Measurements from ENCODE around the gene RADIL. TPM values are rescaled to one million over a fixed set of nuclear protein-coding genes. Genes with fewer than 3 reads are reported as not detected.

RADIL gene
- total RNA-seq: not detected
- total RNA-seq (2013): not detected

GRCh38 chr7:4883372-4884144, at the start of gene RADIL:
Gene RADIL, minus strand, starts transcription at chr7:4883716. Its CDS starts 5,577 bp downstream, at chr7:4878139.
- 1% methylated on average over 70 of the region's 72 CpGs for WGBS (ENCODE audit: insufficient coverage)
- TF ChIP-seq, protein P1, sequence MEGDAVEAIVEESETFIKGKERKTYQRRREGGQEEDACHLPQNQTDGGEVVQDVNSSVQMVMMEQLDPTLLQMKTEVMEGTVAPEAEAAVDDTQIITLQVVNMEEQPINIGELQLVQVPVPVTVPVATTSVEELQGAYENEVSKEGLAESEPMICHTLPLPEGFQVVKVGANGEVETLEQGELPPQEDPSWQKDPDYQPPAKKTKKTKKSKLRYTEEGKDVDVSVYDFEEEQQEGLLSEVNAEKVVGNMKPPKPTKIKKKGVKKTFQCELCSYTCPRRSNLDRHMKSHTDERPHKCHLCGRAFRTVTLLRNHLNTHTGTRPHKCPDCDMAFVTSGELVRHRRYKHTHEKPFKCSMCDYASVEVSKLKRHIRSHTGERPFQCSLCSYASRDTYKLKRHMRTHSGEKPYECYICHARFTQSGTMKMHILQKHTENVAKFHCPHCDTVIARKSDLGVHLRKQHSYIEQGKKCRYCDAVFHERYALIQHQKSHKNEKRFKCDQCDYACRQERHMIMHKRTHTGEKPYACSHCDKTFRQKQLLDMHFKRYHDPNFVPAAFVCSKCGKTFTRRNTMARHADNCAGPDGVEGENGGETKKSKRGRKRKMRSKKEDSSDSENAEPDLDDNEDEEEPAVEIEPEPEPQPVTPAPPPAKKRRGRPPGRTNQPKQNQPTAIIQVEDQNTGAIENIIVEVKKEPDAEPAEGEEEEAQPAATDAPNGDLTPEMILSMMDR (IDR thresholded peaks at IDR 0.05): peak; percentile 72
- H3K27me3 Mint-ChIP-seq (ENCODE audit: low read depth in 2 of 2): peaks cover 0 to 16% of the 10 kb centered on the region in 2 donors

GRCh38 chr7:4931943-4932342, 48.4 kb upstream of the RADIL start:
- ATAC-seq: no peak
- Histone ChIP-seq H3K4me1 (ENCODE audit: control insufficient read depth, insufficient read depth, low read length) (no peaks in the 10 kb centered on the region), H3K36me3 (ENCODE audit: control insufficient read depth, insufficient read depth, low read length) (no peaks in the 10 kb centered on the region), H3K4me3 (ENCODE audit: low read length) (no peak overlapping the region), H3K27me3 (ENCODE audit: control insufficient read depth, insufficient read depth, low read length) (no peaks in the 10 kb centered on the region), H3K27ac (ENCODE audit: low read length) (no peak overlapping the region), H3K9me3 (ENCODE audit: control insufficient read depth, insufficient read depth, low read length) (no peaks in the 10 kb centered on the region)
- Mint-ChIP-seq H3K4me3 (no peak overlapping the region), H3K9me3 (no peaks in the 10 kb centered on the region), H3K36me3 (no peaks in the 10 kb centered on the region), H3K27me3 (ENCODE audit: low read depth in 2 of 2) (no peaks in the 10 kb centered on the region), H3K27ac (no peak overlapping the region), H3K4me1 (no peaks in the 10 kb centered on the region)
- 63% methylated on average over 8 of the region's 12 CpGs for WGBS (ENCODE audit: insufficient coverage)
- DNase-seq: no peak
- TF ChIP-seq, protein P1 (IDR thresholded peaks at IDR 0.05): no peak
- intact Hi-C loops (cut with micrococcal nuclease): no loop called here

More at GRCh38 chr7:4883372-4884144, at the start of gene RADIL:
- no peaks in the 10 kb centered on the region for H3K36me3 Mint-ChIP-seq
- H3K9me3 Mint-ChIP-seq: no peaks in the 10 kb centered on the region
- no peaks in the 10 kb centered on the region for H3K36me3 ChIP-seq (ENCODE audit: control insufficient read depth, insufficient read depth, low read length)
- H3K4me3 ChIP-seq (ENCODE audit: low read length): no peak within 1 kb of the TSS
- H3K27ac ChIP-seq (ENCODE audit: low read length): no peak within 1 kb of the TSS
- H3K27ac Mint-ChIP-seq: no peak within 1 kb of the TSS
- H3K4me1 ChIP-seq (ENCODE audit: control insufficient read depth, insufficient read depth, low read length): peaks cover 13% of the 10 kb centered on the region
- intact Hi-C loops (cut with micrococcal nuclease): loop anchor here (2.0 kb wide), 1 partner anchor 35 kb away; no protein-coding TSS in a partner anchor
- H3K4me1 Mint-ChIP-seq: peaks cover 9 to 14% of the 10 kb centered on the region in 2 donors
- peak; percentile 96 to 99 (median 97) for ATAC-seq
- H3K27me3 ChIP-seq (ENCODE audit: control insufficient read depth, insufficient read depth, low read length): peaks cover 16% of the 10 kb centered on the region
- peak; percentile 87 to 90 for DNase-seq
- H3K4me3 Mint-ChIP-seq: peak within 1 kb of the TSS; percentile 76
- no peaks in the 10 kb centered on the region for H3K9me3 ChIP-seq (ENCODE audit: control insufficient read depth, insufficient read depth, low read length)

- no peaks in the 10 kb centered on the region for H3K27me3 Mint-ChIP-seq (ENCODE audit: low read depth in 2 of 2)
- ATAC-seq (no peak), DNase-seq (no peak)
- no peaks in the 10 kb centered on the region for H3K27me3 ChIP-seq (ENCODE audit: control insufficient read depth, insufficient read depth, low read length)
- no peaks in the 10 kb centered on the region for H3K4me1 Mint-ChIP-seq
- intact Hi-C loops (cut with micrococcal nuclease): no loop called here
- H3K27ac Mint-ChIP-seq: no peak overlapping the region
- TF ChIP-seq, protein P1 (IDR thresholded peaks at IDR 0.05): no peak
- 83% methylated on average over 8 of the region's 8 CpGs for WGBS (ENCODE audit: insufficient coverage)
- H3K27ac ChIP-seq (ENCODE audit: low read length): no peak overlapping the region
- H3K4me1 ChIP-seq (ENCODE audit: control insufficient read depth, insufficient read depth, low read length): no peaks in the 10 kb centered on the region
- H3K36me3 ChIP-seq (ENCODE audit: control insufficient read depth, insufficient read depth, low read length): no peaks in the 10 kb centered on the region
- H3K9me3 Mint-ChIP-seq: no peaks in the 10 kb centered on the region
- no peak overlapping the region for H3K4me3 ChIP-seq (ENCODE audit: low read length)
- no peaks in the 10 kb centered on the region for H3K36me3 Mint-ChIP-seq
- no peak overlapping the region for H3K4me3 Mint-ChIP-seq
- H3K9me3 ChIP-seq (ENCODE audit: control insufficient read depth, insufficient read depth, low read length): no peaks in the 10 kb centered on the region
These were observed 45.5 kb upstream of the RADIL start for GRCh38 chr7:4929005-4929404.
